ENCODE measurements around the gene DLX6.

The DLX6 gene

DNA sequence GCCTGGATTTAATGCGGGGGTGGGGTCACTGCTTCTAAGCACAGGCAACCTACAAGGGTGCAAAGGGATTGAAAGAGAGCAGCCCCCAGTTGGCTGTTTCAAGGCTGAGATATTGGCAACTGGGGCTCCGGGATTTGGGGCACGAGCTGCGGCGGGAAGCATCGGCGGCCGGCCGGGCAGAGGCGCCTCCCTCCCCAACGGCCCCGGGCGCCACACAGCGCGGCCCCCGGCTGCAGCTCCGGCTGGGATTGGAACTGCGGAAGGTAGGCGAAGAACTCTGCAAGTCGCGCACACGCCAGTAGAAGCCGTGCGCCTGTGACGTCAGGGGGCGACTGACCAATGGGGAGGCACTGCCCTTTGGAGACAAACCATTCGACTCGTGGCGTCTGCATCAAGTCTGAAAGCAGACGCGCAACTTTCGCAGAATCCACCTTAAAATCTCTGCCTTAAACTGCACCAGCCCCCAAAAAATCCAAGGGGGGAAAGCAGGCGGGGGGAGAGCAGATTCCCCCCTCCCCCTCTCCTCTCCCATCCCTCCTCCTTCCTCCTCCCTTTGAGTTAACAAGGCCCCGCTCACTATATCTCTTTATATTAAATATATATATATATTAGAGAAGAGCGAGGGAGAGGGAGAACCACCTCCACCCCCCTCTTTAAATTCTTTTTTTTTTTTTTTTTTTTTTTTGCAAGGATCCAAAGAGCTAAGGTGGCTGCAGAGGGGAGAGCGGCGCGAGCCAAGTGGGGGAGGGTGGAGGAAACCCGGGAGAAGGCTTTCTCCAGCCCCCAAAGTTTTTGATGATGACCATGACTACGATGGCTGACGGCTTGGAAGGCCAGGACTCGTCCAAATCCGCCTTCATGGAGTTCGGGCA lies at the start of gene DLX6:
Gene DLX6 (plus strand): TSS at position 371 of the 872 bp plus-strand sequence. CDS start 425 bp downstream, at position 796.
- peak; percentile 96 for DNase-seq

DNA sequence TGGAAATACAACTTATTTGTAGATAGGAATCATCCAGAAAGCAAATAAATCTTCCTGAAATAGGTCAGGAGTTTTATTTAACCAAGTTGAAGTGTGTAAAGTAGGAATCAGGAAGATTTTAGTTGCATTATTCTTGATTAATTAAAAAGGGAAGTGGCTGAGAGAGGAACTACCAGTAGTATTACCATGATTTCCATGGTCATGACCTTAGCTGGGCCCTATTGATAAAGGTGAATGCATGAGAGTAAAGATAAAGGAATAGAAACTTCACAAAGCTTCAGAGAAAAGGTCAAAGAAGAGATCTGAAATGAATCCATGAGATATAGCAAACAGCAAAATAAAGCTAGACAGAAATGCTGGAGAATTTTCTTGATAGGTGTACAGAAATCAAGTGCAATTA lies 46.2 kb upstream of the DLX6 start:
- no peak for DNase-seq

DNA sequence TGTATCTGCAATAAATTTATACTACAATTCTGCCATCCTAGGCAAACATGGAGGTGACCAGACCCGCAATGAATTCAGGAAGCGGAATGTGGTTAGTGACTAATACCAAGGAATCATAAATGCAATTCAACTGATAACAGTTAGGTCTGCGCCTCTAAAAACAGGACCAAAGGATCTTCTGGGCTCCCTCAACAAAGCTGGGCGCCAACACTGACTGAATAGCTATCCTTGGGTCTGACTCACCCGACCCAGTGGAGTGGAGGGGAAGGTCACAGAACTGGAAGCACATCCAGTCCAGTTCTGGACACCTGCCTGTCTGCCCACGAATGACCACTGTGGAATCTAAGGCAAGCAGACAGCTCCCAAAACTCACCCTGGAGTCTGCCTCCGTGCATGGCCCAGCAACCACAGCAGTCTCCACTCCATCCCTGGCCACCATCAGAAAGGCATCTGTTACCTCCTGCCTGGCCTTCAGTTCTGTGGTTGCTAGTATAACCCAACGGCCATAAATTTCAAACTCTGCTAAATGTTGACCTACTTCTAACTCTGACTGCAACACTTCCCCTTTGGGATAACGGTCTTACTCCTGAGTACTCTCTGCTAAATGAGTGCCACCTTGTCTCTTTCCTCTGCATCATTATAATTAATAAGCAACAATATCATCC lies 43.0 kb upstream of the DLX6 start:
- no peak for DNase-seq

DNA sequence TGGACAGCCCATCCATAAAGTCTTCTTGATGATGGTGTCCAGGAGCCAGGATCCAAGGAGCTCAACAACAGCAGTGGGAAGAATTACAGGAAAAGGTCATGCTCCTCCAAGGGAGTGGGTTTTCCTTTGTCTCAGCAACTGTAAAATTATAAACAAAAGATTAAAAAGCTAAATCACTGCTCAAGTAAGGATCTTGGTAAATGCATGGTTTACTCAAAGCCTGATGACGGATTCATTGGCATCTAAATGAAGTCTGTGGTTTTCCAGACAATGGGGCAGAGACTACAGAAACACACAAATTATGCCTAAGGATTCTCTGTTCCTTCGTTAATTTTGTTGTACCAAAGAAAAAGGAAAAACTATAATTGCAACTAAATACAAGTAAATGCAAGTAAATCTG lies 36.4 kb upstream of the DLX6 start:
- no peak for DNase-seq

DNA sequence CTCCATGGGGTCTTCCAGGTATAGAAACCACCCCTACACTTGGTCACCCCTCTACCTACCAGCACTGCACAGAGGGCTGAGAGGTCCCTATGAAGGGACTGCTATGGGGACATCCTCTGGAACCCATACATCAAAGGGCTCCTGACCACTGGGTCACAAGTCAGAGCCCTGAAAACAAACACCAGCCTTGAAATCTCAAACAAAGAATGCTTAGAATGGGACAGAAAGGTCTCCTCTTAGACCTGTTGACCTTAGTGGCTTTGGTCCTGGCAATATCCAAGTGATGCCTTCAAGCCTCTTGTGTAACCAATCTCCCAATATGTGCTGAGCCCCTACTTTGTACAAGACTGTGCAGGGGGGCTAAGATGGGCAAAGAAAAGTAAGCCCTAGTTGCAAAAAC lies 34.6 kb upstream of the DLX6 start:
- no peak for DNase-seq

DNA sequence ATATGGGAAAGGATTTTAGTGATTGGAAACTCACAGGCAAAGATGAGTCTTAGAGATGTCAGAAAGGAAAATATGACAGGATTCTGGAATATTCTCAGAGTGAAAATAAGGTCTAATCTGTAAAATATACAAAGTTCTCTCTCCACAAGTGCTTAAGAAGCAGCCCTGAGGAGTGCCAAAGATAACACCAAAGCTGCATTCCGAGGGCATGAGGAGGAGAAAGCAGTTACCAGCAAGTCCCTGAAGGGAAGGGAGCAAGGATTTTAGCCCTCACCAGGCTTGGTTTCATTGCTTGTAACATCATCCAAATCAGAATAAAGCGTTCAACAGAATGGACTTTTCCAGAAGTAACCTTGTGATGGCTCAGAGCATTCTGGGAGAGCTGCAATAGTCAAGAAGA lies 31.4 kb upstream of the DLX6 start:
- no peak for DNase-seq

DNA sequence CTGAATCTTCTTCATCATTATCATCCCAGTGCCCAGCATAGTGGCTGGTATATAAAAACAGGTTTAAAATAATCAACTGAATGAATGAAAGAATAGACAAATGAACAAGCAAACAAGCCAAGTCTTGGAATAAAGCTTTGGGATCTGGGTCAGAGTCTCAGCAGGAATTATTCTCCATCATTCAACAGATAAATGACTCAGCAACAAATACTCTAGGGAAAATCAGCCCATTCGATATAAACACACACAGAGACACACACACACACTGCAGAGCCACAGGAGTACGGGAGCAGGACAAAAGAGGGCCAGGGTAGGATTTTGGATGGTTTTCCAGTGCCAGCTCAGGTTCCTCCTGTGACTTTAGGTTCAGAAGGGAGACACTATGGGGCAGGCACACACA lies 29.2 kb upstream of the DLX6 start:
- DNase-seq = no peak

DNA sequence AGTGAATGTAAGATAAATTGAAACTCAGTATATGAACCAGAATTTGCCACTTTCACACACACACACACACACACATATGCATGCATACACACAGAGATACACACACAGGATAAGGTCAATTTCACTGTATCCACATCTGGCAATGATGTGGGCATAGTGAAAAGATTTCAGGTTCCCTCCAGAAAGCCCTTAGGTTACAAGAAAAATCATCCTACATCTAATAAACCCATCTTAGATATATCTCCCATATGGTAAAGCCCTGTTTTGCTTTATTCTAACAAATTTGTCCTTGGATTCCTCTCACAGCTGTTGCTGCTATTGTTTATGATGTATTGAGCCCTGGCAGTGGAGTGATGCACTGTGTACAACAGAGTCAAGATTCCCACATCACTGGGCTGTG lies 27.9 kb upstream of the DLX6 start:
- DNase-seq = no peak

DNA sequence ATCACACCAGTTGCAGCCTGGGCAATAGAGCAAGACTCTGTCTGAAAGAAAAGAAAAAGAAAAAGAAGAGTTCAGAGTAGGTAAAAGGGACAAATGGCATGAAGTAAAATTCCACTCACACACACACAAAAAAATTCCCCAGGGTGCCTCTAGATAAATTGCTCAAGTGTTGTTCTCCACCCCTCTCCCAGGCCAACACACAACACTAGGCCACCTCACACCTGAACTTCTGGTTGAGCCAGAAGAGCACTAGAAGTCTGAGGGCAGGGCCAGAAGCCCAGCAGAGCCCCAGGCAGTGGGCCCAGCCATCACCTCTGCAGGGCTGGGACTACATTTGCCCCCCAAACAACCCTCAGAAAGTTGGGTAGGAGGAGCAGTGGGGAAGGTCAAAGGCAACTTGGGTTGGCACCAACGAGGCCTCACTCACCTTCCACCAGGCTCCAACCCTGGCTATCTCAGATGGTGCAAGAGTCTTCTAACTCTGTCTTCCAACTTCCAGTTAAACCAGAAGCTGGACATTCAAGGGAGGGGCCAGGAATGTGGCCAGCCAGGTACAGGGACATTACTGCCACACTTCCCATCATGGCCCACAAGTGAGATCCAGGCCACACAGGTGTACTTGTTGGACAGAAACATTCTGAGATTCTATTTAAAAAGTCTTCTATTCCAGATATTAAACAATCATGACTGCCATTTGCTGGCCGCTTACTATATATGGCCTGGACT lies 25.6 kb upstream of the DLX6 start:
- DNase-seq = no peak

DNA sequence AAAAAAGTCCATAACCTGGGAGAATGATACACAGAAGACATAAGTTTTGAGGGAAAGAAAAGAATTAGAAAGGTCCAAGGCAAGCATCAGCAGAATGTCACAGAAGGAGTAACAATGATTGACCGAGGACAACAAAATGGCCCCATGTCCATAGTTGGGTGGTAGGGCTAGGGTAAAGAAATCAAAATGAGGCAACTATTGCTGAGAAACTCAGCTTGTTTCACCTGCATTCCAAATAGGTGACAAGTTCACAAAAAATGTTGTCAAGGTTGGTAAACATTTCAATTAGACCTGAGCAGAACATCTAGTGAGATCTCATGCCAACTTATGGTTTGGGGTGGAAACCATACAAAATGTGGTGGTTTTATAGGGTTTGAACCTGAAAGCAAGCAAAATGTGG lies 22.8 kb upstream of the DLX6 start:
- DNase-seq = no peak

DNA sequence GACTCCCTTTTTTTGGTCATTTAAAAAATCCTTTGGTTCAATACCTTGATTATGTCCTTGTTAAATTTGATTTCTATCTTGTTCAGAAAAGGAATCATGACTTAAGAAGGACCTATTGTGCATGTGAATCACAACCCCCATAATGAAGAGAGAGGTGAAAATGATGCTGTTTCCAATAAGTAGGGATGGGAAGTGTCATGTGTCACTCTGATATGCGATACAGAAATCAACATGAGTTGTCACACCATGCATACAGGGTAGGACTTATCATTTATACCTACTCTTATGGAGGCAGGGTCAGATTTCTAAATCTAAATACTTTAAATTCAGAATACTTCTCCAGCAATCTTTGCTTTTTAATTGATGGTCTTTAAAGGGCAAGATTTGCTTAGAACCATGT lies 19.4 kb upstream of the DLX6 start:
- no peak for DNase-seq

DNA sequence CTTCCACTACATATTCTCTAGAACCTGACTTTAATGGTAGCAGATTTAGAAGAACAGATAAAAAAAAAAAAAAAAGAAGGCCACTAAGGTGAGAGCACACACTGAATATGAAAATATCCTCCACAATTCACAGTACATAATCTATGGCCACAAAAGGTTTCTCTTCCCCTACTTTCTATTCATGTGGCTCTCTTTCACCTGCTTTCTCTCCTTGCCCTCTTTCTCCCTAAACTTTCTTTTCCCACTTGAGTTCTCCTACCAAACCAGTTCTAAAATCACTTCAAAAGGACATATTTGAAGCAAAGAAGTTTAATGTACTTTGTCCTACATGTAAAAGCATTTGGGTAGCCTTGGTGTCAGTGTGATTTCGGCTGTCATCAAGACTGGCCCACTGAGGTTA lies 18.5 kb upstream of the DLX6 start:
- DNase-seq = no peak

DNA sequence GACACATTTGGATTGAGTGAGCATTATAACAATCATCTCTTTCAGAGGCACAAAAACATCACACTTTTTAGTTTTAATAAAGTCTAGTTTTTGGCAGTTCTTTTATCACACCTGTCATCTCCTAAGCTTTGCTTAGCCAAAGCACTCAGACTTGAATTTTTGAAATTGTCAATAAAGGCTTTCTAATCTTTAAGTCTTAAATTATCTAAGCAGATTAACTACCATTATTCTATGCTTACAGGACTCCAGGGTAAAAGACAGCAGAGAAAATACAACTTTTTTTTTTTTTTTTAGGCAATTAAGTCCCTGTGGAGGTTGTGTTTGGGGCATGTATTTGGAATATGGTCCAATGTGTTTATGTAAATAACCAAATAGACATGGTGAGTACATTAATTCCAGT lies 17.6 kb upstream of the DLX6 start:
- DNase-seq = no peak

DNA sequence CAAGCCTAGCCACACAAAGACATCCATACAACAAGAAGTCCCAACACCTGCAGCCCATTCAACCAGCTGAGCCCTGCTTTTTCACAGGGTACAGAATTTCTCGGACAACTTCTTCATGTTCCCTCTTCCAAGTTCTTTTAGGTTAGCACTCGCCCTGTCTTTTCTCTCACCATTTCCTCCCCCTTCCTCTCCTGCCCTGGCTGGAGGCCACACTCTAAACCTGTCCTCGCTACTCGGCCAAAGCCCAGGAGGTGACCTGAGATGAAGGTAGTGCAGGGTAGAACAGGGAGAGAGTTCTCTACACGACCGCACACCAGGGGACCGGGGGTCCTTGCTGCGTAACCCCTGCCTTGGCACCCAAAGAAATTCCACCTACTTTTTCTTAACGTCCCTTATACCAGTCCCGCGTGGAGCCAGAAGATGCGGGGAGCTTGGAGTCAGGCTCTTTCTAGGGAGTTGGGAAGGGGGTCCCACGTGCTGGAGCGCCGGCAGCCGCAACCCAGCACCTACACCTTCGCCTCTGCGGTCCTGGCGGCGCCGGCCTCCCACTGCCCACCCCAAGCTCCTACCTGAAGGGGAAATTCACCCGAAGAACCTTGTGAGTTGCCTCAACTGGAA lies 16.0 kb upstream of the DLX6 start:
- no peak for DNase-seq

DNA sequence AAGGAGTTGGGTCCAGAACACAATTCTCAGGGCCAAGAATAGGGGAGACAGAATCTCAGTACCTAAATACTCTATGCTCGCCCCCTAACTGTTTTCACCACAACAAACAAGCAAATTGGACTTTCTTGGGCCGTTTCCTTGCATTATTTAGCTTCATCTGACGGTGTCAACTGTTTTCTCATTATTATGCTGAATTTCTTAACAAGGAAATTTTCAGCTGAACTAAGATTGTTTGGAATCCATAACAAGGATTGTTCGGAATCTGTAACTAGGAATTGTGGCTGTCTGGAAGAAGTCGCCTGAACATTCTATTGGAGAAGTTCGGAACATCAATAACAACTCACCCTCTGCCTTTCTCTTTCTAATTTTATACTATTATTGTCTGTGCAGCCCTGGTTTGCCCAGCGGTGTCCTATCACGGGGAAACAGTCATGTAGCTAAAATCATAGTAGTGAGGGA lies 15.5 kb upstream of the DLX6 start:
- DNase-seq = no peak

DNA sequence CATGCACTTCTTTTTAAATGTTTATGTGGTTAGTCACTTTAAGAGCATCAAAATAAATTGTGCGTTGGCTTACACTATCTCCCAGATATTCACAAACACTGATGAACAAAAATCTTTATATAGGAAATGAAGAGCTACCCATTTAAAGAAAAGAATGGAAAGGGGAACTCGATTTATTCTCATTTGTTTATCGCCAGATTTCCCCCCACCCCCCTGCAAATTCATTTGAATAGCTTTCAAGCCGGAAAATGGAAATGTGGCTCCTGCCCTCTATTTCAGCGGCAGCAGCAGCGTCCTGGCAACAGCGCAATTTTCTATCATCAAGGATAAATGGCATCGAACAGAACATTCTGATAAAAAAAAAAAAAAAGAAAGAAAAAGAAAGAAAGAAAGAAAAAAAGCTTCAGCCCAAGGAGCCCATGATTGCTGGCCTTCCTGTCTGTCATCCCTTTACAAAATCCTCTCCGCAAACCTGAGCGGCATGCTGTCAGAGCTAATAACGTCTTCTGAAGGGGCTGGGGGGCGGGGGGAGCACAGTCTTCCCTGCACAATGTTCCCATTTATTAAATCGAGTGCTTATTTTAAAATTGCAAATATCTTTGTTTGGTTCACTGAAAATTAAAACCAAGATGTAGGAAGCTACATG lies 13.7 kb upstream of the DLX6 start:
- DNase-seq = no peak

DNA sequence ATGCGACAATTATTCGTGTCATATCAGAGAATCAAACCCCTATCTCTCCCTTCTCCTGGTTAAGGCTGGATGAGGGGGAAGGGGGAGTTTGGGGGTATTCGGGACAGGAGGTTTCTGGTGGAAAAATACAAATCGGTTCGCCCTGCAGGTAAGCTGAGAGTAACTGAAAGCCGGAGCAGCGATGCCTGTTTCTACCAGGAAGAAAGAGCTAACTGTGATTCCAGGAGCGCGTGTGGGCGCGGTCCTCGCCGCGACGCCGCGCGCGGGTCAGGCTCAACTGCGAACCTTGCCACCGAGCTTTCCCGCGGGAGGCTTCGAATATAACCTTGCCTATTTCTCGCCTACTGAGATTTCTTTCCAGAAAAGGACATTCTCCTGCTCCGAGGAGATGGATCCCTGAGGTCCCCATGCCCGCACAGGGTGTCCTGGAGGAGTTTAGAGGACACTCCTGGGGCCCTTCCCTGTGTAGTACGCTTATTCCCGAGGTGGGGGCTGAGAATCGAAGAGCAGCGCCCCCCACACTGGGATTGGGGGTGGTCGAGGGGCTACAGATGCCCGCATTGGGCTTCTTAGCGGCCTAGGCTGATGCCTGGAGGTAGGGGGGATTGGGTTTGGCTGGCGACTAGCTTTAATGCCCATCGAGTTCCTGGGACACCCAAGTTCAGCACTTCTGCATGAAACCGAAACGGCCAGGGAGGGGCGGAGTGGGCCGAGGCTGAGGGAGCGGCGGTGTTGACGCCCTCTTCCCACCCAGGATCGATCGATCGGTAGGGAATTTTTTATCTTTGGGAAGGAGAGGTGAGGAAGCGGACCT lies 13.0 kb upstream of the DLX6 start:
- no peak for DNase-seq

DNA sequence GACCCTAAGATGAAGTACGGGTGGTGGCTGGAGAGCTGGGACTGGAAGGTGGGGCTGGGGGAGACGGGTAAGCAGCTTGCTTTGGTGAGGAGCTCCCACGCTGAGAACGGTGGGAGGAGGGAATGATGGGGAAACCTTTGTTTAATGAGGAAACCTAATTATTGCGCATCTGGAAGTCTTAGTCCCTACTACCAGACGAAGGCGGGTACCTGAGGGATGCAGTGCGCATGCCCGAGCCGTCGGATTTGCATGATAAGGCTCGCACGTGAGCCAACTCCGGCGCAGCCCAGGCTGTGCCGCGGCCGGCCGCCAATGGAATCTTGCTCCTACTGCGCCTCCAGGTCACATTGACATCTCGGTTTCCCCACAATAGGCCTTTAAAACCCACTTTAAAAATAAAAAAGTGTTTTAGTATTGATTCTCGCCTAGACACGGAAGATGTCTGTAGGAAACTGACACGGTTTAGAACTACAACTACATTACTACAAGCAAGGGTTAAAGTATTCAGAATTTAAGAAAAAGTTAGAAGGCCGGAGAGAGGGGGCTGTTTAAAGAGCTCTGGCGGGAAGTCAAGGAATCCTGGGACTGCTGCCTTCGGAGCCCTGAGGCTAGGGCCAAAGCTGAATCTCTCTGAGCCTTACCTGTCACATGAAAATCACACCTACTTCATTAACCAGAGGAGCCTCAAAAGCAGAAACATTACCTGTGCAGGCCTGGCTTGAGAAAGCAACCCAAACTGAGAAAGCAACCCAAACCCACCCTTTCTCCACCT lies 12.1 kb upstream of the DLX6 start:
- no peak for DNase-seq

DNA sequence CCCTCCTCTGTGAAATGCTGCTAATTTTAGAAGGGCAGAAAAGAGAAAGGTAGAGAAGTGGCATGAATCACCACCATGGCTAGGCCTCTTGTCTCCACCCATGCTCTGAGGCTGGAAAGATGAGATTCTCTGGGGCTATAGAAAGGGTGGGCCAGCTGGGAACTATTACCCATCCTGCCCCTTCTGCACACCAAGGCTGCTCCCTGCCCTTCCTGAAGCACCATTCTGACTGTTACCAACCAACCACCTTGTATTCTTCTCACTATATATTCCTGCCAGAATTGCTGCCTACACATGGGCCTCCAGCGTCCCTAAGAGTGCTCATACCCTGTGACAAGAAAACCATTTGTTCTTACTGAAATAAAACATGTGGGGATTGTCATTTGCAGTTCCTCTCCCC lies 11.4 kb upstream of the DLX6 start:
- no peak for DNase-seq

DNA sequence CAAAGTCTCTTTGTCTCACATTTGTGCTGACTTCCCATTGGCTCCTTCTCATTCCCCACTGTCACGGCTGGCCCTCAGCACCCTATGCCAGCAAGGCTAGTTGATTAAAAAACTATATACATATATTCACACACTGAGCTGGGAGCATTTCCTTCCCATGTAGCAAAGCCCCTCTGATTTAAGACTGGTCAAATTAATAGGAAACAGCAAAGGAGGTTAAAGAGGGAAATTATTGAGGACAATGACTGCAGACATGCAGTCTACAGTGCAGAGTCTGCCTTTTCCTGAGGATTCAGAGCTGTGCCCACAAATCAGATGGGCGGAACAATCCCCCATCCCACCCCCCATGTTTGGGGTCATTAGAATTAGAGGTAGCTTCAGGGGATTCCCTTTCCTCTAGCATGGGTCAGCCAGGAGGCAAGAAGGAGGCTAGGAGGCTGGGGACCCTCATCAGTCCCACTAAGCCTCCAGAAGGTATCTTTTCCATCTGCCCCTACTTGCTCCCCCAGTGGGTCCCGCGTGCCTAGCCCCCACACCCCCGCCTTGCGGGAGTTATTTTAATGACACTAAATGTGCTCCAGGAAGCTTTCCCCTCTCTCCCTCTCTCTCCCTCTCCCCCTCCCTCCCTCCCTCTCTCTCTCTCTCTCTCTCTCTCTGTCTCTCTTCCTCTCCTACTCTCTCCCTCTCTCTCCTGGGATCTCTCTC lies 9.8 kb upstream of the DLX6 start:
- no peak for DNase-seq

Data from NCI-H345 (cell line).